Measurements from ENCODE around the gene PLP1.

PLP1 gene

DNA sequence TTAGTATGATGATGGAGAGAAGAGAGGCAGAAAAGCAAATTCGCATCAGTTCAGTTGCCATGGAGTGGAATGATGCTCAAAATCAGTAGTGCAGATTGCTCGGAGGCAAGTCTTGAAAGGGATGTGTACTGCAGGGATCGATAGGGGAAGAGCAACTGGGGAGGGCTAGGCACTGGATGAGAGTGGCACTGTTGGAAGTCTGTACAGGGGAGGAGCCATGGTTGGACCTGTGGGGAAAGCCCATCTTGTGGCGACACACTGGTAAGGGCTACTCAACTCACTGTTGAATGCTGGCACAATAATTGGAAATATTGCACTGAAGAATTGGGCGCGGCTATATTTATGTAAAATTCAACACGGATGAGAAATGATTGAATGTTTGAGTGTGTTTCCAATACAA is 54.2 kb downstream of the PLP1 start:
- no peak for DNase-seq (ENCODE audit: low spot score)

DNA sequence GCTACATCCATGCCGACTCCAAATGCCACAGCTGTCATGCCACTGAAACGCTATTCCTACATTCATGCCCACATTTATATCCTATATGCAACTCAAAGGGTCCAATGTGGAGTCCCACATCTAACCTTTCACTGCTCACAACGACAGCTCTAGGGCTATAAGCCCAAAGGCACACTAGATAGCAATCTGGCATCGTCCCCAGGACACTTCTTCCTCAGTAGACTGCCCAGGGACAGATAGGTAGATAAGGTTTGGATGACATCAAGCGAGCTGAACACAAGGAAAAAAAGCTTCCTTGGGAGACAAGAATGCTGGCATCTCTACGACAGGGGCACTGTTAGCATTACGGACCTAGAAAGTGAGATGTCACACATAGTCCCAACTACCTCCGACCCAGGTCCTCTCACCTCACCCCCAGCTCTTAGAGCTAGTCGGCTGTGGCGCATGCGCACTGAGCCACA is 54.7 kb downstream of the PLP1 start:
- no peak for DNase-seq (ENCODE audit: low spot score)

DNA sequence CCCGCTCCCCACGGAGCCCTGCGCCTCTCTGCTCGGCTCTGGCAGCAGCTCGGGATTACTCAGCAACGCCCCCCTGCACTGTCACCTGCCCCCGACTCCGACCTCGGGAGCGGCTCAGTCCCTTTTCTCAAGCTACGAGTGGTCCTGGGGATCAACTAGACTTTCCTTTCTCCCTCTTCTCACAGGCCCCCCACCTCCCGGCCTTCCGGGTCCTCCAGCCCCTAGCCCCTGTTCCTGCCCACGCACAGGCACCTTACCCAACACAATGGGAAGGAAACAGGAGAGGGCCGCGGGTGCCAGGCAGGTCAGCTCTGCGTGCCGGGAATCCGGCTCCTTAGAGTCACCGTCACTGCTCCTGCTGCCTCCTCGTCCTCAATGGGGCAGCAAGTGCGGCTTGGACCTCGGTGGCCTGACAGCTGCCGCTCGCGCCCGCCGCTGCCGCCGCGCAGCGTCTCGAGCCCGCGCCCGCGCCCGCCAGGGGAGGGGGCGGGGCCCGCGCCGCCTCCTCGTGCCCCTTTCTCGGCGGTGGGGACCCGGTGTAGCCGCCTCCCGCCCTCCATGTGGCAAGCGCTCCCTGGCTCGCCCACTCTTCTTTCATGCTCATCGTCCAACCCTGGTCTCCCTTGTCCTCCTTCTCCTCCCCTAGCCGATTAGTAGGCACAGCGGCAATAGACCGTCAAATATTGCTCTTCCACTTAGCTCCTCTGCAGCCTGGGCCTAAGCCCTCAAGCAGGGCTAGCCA is 55.3 kb downstream of the PLP1 start, which contains the start of gene RAB9B:
Gene RAB9B (minus strand): TSS at position 455 of the 742 bp plus-strand sequence. CDS start 6,473 bp downstream, outside the sequence.
- DNase-seq (ENCODE audit: low spot score): peak; percentile 86

- DNase-seq (ENCODE audit: low spot score): no peak
Measured at GRCh38 chrX:103839404-103839803, 62.8 kb downstream of the PLP1 start.

All from iPS-NIHi11 (cell line).